Kidney (tissue), 14 donors: Measurements from ENCODE around the gene JADE2. TPM values are rescaled to one million over a fixed set of nuclear protein-coding genes. Genes with fewer than 3 reads are reported as not detected.

Experiments used
- DNase-seq, 5 donors: peaks; one replicate each; pipeline ENCODE4 v3.0.0-alpha.2; 2013 to 2020
- FAIRE-seq: peaks from 2 replicates; lab custom pipeline; 2012; peaks lifted over from hg19 to GRCh38; lab: Jason Lieb, UNC
- H3K27ac ChIP-seq, 2 donors: one replicate each; pipeline ENCODE4 v1.7.0; 2013; ENCODE audit warnings: low read depth in 2 of 2, low read length in 2 of 2, inconsistent platforms in 1 of 2
- H3K27me3 ChIP-seq: one replicate; pipeline ENCODE4 v1.7.1; 2013; ENCODE audit warnings: low read length, inconsistent platforms; ENCODE audit not compliant: control insufficient read depth, insufficient read depth
- H3K36me3 ChIP-seq, 3 donors: one replicate each; pipeline versions ENCODE4 v1.7.0 to v1.7.1; 2013; ENCODE audit warnings: low read length in 3 of 3, control low read depth in 1 of 3, inconsistent platforms in 1 of 3; ENCODE audit not compliant: insufficient read depth in 3 of 3, control insufficient read depth in 2 of 3
- H3K4me1 ChIP-seq, 3 donors: one replicate each; pipeline versions ENCODE4 v1.7.0 to v1.7.1; 2013; ENCODE audit warnings: low read length in 3 of 3, inconsistent platforms in 1 of 3, low read depth in 1 of 3; ENCODE audit not compliant: control insufficient read depth in 2 of 3, insufficient read depth in 2 of 3
- H3K4me3 ChIP-seq, 3 donors: one replicate each; pipeline versions ENCODE4 v1.7.0 to v1.8.1; 2013; ENCODE audit warnings: low read length in 3 of 3, control low read depth in 1 of 3, inconsistent platforms in 1 of 3
- H3K9ac ChIP-seq, 3 donors: one replicate each; pipeline versions ENCODE4 v1.7.0 to v1.7.1; 2013; ENCODE audit warnings: low read length in 3 of 3, control low read depth in 1 of 3, inconsistent platforms in 1 of 3
- H3K9me3 ChIP-seq, 3 donors: one replicate each; pipeline versions ENCODE4 v1.7.0 to v1.7.1; 2013; ENCODE audit warnings: low read length in 3 of 3, control low read depth in 1 of 3, inconsistent platforms in 1 of 3; ENCODE audit not compliant: control insufficient read depth in 2 of 3, insufficient read depth in 1 of 3
- intact Hi-C: fragments of 100-400 bp; cut with DNase I; formaldehyde crosslinking; loops from one replicate; pipeline ENCODE4 v1.11.1; 2022
- polyA plus RNA-seq: library from polyadenylated mRNA; stranded (reverse); fragments of 350-450 nt; fragmentation: Illumina TruSeq; extraction: RNeasy Lipid Tissue Mini Kit (QIAGEN cat#74804); gene quantifications from one replicate; pipeline ENCODE4 v1.2.3, GENCODE V29; 2014; ENCODE audit warnings: low read depth, low replicate concordance; ENCODE audit not compliant: insufficient read depth
- total RNA-seq: library from RNA; stranded (reverse); fragmentation: NEBNext Ultra II Directional; extraction: Animal tissue kit (Norgen Biotek cat#: 25700); gene quantifications from one replicate; pipeline ENCODE4 v1.2.1, GENCODE V29; 2021
- TF ChIP-seq, protein P1 (sequence below): IDR thresholded peaks from 3 replicates; pipeline ENCODE4 v1.5.1; 2012; ENCODE audit warnings: mild to moderate bottlenecking, moderate library complexity, borderline replicate concordance; ENCODE audit not compliant: insufficient read depth; ENCODE audit errors: extremely low read depth
- donor health status: control.
- donor health status: control.
- donor health status: control.
- donor health status: control.
- donor health status: control.
- donor health status: DM: yes; HTN: yes; CAD: no.
- donor health status: Normal renal cell carcinoma (clear cell type).

JADE2 gene
- total and polyA plus RNA-seq, 2 donors from 2014 or later = 9.2 to 99.6 TPM

DNA sequence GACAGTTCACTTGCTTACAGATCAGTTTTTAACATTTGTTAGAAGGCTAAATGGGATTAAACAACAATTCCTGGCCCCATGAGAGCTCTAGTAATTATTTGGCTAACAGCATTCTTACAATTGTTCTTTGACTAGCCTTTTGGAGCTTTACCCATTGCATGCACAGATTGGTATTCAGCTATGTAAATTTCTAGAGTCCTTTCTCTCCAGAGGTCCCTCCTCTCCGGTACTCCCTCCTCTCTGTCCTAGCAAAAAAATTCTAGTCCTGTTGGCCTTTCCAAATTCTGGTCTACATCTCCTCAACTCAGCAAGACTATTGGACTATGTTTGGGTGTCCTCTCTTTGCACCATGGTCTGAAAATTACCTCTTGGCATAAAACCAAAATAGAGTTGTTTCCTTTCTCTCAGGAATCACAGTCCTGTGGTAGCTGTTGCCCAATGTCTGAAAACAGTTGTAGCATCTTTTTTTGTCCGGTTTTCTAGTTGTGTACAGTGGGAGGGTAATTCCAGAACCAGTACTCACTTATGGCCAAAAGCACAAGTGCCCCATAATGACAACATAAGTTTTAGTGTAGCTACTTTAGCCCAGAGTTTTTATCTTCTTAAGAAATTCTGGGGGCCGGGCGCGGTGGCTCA, 89.1 kb downstream of the JADE2 start:
- no peak for DNase-seq
- H3K9ac ChIP-seq = no peak overlapping the region
- no peaks in the 10 kb centered on the region for H3K9me3 ChIP-seq
- intact Hi-C loops = no loop called here
- H3K4me1 ChIP-seq = no peaks in the 10 kb centered on the region
- no peak overlapping the region for H3K27ac ChIP-seq
- no peaks in the 10 kb centered on the region for H3K27me3 ChIP-seq
- H3K36me3 ChIP-seq = peaks cover 2 to 41% (median 5%) of the 10 kb centered on the region in 3 donors
- no peak for FAIRE-seq
- H3K4me3 ChIP-seq = no peak overlapping the region
- TF ChIP-seq, protein P1, sequence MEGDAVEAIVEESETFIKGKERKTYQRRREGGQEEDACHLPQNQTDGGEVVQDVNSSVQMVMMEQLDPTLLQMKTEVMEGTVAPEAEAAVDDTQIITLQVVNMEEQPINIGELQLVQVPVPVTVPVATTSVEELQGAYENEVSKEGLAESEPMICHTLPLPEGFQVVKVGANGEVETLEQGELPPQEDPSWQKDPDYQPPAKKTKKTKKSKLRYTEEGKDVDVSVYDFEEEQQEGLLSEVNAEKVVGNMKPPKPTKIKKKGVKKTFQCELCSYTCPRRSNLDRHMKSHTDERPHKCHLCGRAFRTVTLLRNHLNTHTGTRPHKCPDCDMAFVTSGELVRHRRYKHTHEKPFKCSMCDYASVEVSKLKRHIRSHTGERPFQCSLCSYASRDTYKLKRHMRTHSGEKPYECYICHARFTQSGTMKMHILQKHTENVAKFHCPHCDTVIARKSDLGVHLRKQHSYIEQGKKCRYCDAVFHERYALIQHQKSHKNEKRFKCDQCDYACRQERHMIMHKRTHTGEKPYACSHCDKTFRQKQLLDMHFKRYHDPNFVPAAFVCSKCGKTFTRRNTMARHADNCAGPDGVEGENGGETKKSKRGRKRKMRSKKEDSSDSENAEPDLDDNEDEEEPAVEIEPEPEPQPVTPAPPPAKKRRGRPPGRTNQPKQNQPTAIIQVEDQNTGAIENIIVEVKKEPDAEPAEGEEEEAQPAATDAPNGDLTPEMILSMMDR = no peak

DNA sequence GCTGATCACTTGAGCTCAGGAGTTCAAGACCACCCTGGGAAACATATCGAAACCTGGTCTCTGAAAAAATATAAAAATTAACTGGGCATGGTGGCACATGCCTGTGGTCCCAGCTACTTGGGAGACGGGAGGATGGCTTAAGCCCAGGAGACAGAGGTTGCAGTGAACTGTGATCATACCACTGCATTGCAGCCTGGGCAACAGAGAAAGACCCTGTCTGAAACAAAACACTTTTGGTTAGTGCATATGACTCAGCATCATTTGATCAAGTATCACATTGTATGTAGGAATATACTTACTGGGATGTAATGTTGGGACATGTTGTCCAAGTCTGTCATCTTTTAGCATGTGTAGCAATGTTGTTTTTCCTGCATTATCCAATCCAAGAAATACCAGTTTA, 95.2 kb downstream of the JADE2 start:
- H3K9me3 ChIP-seq = no peaks in the 10 kb centered on the region
- H3K9ac ChIP-seq = no peak overlapping the region
- peaks cover 0 to 7% (median 1%) of the 10 kb centered on the region in 3 donors for H3K4me1 ChIP-seq
- DNase-seq (no peak), FAIRE-seq (no peak)
- intact Hi-C loops = no loop called here
- TF ChIP-seq, protein P1 = no peak
- H3K27ac ChIP-seq = no peak overlapping the region
- no peaks in the 10 kb centered on the region for H3K27me3 ChIP-seq
- peaks cover 2 to 34% (median 4%) of the 10 kb centered on the region in 3 donors for H3K36me3 ChIP-seq
- H3K4me3 ChIP-seq = no peak overlapping the region

DNA sequence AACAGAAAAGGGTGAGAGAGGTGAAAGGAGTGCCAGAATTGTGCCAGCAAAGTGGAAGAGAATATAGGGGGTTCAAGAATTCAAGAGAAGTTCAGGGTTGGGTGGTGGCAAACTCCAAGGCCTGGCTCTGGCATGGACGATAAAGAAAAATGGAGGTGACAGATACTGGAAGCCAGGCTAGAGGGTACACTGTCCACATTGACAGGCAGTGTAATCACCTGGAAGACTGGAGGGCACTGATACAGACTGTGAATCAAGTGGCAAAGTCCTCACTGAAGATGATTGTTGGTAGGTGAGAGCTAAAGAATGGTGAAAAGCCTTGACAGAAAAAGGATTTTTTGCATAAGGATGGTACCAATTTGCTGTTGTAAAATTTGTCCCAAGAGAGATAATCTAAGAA, 100.1 kb downstream of the JADE2 start:
- FAIRE-seq (no peak), DNase-seq (no peak)
- TF ChIP-seq, protein P1 = no peak
- Histone ChIP-seq H3K36me3 (peaks cover 2 to 10% (median 4%) of the 10 kb centered on the region in 3 donors), H3K4me1 (peaks cover 0 to 13% (median 5%) of the 10 kb centered on the region in 3 donors), H3K9ac (no peak overlapping the region), H3K27me3 (no peaks in the 10 kb centered on the region), H3K9me3 (no peaks in the 10 kb centered on the region), H3K27ac (peak overlapping the region; percentile 29 to 41), H3K4me3 (no peak overlapping the region)
- intact Hi-C loops = no loop called here
